Astrocyte of the hippocampus (primary cell): ENCODE measurements around the gene USP46.

ENCODE experiments used
- DNase-seq: peaks from one replicate; pipeline ENCODE4 v3.0.0; 2011; ENCODE audit warnings: low read depth, low spot score

Gene USP46

DNA sequence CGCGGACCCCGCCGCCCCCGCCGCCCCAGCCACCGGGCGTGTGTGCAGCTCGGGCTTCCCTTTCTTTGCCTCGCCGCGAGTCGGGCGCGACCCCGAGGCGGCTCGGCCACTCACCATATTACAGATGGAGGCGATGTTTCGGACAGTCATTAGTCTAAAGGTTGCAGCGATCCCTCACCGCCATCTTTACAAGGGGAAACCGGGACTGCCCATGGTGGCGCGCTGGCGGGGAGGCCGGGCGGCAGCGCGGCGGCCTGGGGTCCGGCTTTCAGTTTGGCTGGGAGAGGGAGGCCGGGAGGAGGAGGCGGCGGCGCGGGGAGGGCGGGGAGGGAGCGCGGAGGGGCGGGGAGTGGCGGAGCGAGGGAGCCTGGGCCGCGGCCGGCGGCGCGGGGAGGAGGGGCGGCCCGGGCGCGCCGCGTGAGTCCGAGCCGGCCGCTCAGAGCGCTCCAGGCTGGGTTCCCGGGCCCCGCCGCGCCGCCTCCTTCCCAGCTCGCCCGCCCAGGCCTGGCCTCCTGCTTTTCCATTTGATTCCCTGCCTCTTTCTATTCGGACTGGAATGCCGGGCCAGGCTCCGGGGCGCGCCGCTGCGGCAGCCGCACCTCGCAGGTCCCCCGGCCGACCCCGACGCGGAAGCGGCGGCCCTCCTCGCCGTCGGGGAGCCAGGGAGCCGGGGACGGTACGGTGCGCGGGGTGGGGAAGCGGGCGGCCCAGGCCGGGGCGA lies at the start of gene USP46:
Gene USP46 (minus strand): TSS at position 301 of the 721 bp plus-strand sequence. CDS start 151 bp downstream, at position 150.
- peak; percentile 93 for DNase-seq

- DNase-seq: no peak
These were observed 45.6 kb upstream of the USP46 start for GRCh38 chr4:52704661-52705060.

DNA sequence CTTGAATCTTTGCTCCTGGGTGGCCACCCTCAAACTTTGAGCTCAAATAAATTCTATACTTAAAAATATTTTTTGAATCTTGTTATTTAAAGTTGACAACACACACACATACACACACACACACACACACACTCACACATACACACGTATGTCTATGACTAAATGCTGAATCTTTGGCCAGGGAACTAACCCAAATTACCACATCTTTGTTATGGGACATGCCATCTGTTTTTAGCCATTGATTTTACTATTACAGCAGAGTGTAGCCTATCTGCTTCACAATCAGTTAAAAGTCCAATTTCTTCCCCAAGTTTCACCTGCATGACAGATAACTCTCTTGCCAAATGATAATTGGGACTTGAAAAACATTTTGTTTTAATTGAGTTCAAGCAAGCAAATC lies 45.0 kb upstream of the USP46 start:
- no peak for DNase-seq

GRCh38 chr4:52701207-52701606 lies 42.1 kb upstream of the USP46 start:
- no peak for DNase-seq

- no peak for DNase-seq
These were observed 35.8 kb upstream of the USP46 start for GRCh38 chr4:52694936-52695335.

- no peak for DNase-seq
These were observed 34.4 kb upstream of the USP46 start for GRCh38 chr4:52693492-52693891.

DNA sequence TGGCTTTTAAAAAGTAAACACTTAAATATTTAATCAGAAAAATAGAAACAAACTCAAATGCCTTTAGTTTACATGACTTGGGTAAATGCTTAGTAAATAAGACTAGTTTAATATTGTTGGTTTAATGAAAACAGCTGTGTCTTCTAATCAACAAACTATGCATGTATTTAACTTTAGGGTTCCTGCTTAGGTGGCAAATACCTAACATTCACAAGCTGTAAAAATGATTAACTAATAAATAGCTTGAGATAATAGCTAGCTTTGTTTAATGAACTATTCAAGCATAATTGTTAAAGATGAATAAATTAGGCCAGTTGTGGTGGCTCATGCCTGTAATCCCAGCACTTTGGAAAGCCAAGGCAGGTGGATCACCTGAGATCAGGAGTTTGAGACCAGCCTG lies 30.0 kb upstream of the USP46 start:
- no peak for DNase-seq

DNA sequence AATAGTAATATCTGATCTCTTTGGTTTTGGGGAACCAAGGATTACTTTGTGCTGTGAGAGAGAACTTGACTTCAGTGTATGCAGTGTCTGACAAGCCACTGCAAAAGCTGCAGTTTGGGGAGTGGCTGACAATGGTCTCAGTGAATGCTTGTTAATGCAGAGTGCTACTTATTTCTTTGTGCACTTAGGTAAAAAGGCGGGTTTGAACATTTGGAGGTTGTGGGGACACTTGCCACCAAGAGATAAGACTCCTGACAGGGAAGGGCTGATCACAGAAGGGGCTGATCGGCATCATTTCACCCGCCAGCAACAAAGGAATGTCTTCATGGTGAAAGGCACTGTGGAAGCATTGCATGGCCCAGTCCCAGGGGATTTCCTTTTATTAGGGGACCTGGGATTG lies 28.6 kb upstream of the USP46 start:
- DNase-seq: no peak

- no peak for DNase-seq
These were observed 26.2 kb upstream of the USP46 start for GRCh38 chr4:52685316-52685715.

GRCh38 chr4:52684896-52685295 lies 25.8 kb upstream of the USP46 start:
- DNase-seq: no peak

- DNase-seq: no peak
These were observed 21.3 kb upstream of the USP46 start for GRCh38 chr4:52680381-52680780.

- DNase-seq: no peak
These were observed 17.4 kb upstream of the USP46 start for GRCh38 chr4:52676536-52676935.

- no peak for DNase-seq
These were observed 16.0 kb upstream of the USP46 start for GRCh38 chr4:52675111-52675510.

DNA sequence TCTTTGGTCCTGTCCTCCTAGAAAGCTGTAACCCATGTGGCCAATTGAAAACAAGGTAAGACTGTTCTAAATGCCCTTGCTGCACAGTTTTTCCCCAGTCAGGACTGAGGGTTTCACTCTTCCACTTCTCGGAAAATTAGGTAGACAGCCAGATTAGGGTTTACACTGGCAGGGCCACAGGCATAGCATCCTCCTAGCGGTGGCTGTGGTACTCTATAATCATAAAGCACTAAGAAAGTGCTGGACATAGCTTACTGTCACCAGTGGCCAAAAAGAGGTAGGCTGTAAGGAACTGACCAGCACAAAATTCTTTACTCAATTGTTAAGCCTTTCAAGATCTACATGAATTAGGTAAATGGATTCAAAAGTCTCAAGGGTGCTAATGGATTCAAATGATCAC lies 11.6 kb upstream of the USP46 start:
- DNase-seq: no peak

- no peak for DNase-seq
These were observed 11.0 kb upstream of the USP46 start for GRCh38 chr4:52670121-52670520.

- no peak for DNase-seq
These were observed 6.5 kb upstream of the USP46 start for GRCh38 chr4:52665592-52665991.

GRCh38 chr4:52664479-52664878 lies 5.4 kb upstream of the USP46 start:
- DNase-seq: no peak

DNA sequence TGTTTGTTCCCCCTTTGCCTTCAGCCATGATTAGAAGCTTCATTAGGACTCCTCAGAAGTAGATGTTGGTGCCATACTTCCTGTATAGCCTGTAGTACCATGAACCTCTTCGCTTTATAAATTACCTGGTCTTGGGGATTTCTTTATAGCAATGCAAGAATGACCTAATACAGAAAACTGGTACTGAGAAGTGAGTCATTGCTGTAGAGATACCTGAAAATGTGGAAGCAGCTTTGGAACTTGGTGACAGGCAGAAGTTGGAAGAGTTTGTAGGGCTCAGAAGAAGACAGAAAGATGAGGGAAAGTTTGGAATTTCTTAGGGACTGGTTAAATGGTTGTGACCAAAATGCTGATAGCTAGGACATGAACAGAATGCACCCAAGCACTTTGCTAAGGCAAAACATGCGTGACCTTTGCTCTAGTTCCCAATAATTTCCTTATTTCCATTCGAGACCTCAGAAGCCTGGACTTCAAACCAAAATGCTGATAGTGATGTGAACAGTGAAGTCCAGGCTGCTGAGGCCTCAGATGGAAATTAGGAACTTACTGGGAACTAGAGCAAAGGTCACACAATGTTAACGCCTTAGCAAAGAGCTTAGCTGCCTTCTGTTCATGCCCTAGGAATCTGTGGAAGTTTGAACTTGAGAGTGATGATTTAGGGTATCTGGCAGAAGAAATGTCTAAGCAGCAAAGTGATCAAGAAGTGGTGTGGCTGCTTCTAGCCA lies 3.0 kb upstream of the USP46 start:
- DNase-seq: no peak

GRCh38 chr4:52660643-52661042 lies 1.5 kb upstream of the USP46 start:
- DNase-seq: no peak

- DNase-seq: peak; percentile 63
These were observed 691 bp upstream of the USP46 start for GRCh38 chr4:52659722-52660261.

- no peak for DNase-seq
These were observed 480 bp downstream of the USP46 start for GRCh38 chr4:52658641-52659000.

DNA sequence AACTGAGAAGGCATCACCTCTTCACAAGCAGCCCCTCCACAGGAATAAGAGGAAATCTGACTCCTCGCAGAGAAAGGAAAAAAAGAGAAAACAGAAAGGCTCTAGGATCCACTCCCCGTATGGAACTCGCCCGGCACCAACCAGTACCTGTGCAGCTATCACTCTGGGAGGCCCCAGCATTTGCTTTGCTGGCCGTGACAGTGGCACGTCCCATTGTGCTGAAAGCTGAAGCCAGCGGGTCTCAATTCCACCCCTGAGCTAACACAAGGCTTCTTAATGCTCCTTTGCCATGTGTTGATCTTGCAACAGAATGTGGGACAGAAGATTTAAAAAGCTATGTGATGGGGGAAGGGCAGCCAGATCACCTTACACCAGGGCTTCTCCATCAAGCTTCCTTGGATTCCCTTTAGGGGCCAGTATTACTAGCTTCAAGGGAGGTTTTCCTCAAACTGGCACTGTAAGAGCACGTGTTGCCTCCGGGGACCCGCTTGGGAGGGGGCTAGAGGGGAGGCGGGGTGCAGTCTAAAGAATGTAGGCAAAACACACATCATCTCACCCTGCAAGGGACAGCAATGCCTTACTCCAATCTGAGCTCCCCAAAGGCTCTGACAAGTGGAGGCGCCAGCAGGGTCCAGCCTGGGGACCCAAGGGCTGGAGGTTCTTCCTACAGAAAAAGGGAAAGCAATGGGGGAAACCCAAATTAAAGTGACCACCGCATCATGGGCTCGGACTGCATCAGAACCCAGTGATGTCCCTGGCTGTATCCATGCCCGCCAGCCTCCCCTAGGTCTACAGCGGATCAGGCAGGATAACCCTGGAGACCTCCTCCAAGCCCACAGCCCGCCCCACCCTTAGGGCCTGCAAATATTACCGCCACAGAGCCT lies 1.2 kb downstream of the USP46 start:
- peak; percentile 54 for DNase-seq
